KBM-7 (cell line): ENCODE data around the gene PTPRM.
A peak's percentile ranks its signal among the peaks of the same experiment; 100 is the strongest.
"Not testable (repeated sequence)": the region's sequence is repeated elsewhere in the genome, so short reads cannot be mapped to it uniquely, and the experiment has no call there.

Experiments used
- DNase-seq: peaks from one replicate; pipeline ENCODE4 v3.0.0-alpha.2; 2015
- in situ Hi-C: fragments of 300-500 bp; cut with MboI; formaldehyde crosslinking; loops from 2 replicates; pipeline ENCODE4 v1.14.3; 2020; ENCODE audit warnings: low sequenced_read_pairs, low pct_unique_long_range_greater_than_20kb, mixed read lengths

Gene PTPRM

DNA sequence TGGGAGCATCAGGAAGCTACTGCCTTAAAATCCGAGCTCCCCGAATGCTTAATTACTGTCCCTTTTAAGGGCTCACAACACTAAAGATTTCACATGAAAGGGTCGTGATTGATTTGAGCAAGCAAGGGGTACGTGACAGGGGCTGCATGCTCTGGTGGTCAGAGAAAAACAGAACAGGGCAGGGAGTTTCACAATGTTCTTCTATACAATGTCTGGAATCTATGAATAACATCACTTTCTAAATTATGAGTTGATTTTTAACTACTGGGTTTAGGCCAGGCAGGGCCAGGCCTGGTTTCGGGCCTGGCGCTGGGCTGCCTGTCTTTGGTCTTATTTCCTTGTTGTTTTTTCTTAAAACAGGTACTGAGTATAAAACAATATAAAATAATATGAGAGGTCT, 169.4 kb downstream of the PTPRM start:
- DNase-seq, in situ Hi-C loops: not testable (repeated sequence)

DNA sequence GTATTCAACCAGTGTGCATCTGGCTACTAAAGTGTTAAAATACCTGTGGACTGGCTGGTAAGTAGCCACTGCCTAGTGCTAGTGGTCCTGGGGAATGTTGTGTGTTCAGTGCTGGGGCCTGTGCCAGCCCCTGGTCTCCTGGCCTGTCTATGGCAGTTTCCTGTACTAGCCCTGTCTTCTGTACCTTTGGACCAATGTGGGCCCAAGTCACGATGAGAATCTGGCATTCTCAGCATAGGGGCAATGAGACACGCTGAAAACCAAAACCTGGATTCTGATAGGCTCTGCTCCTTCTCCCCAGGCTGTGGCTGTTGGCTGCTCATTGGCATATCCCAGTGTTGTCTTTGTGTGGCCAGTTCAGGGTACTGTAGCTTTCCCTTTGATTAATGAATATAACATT, 170.4 kb downstream of the PTPRM start:
- in situ Hi-C loops: no loop called here
- no peak for DNase-seq

DNA sequence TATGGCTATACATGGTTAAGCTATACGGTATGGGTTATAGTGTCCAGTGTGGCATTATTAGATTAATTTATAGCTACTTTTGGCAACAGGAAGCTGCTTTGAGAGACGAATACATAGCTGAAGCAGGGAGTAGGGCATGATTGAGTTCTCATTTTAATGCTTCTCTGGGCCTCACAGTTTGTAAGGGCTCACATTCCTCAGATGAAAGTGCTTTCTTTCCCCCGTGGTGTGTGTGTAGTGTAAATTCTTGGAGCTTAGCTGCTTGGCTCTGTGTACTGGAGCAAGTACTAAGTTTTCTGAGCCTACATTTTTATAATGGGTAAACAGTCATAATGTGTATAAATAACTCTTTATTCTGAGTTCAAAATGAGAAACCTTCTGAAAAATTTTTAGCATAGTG, 173.7 kb downstream of the PTPRM start:
- no peak for DNase-seq
- in situ Hi-C loops: no loop called here

DNA sequence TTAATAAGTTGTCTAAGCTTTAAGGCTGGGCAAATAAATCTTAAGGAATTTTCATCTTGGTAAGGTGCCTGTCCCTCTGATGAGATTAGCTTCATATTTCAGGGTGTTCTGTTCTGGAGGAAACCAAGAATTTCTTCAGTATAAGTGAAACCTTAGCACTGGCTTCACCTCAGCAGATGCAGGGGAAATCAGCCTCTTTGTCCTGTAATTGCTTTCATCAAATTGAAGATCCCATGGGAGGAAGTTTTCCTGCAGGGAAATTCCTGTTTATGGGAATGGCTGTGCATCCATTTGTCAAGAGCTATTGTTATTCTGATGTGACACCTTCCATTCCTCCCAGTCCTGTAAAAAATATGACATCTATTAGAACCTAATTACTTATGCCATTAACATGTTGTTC, 174.5 kb downstream of the PTPRM start:
- no peak for DNase-seq
- in situ Hi-C loops: no loop called here

DNA sequence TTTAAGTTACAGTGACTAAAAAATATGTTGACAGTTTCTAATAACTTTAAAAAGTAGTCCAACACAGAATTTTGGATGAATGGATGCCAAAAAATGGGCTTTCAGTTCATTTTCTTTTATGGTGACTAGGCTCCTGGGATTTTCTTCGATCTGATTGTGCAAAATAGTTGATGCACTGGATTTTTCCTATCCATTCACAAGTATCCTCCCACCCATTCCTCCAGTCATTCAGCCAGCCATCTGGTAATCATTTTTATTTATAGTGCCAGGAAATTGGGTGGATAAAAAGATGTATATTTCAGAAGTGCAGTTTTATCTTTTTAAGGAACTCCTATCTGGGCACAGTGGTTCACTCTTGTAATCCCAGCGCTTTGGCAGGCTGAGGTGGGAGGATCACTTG, 175.1 kb downstream of the PTPRM start:
- DNase-seq: no peak
- in situ Hi-C loops: no loop called here

DNA sequence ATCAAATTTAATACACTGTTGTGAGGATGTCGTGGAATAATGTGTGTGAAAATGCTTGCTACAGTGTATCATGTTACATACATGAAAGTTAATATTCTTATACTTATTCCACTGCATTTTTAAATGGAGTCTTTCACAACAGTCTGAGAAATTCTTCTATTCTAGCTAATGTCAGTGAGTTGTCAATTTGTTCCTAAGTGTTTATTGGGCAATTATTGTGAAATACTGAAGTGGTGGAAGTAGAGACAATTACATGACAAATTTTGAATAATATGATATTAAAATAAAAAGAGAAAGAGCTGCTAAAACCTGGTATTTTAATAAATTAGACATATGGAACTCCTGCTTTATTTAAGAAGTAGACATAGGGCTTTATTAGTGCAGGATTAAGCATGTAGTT, 176.1 kb downstream of the PTPRM start:
- in situ Hi-C loops: no loop called here

DNA sequence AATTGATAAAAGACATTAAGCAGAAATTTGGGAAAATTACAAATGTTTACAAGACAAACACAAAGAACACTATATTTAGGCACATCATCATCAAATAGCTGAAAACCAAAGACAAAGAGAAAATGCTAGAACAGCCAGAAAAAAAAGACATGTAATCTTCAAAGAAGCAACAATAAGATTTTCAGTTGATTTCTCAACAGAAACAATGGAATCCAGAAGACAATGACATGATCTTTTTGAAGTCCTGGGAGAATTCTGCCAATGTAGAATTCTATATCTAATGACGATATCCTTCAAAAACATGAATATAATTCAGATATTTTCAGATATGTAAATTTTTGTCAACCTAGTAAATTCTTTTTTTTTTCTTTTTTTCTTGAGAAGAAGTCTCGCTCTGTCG, 179.0 kb downstream of the PTPRM start:
- in situ Hi-C loops: no loop called here
- no peak for DNase-seq

More for the DNA sequence above, 176.1 kb downstream of the PTPRM start:
- DNase-seq: no peak

DNA sequence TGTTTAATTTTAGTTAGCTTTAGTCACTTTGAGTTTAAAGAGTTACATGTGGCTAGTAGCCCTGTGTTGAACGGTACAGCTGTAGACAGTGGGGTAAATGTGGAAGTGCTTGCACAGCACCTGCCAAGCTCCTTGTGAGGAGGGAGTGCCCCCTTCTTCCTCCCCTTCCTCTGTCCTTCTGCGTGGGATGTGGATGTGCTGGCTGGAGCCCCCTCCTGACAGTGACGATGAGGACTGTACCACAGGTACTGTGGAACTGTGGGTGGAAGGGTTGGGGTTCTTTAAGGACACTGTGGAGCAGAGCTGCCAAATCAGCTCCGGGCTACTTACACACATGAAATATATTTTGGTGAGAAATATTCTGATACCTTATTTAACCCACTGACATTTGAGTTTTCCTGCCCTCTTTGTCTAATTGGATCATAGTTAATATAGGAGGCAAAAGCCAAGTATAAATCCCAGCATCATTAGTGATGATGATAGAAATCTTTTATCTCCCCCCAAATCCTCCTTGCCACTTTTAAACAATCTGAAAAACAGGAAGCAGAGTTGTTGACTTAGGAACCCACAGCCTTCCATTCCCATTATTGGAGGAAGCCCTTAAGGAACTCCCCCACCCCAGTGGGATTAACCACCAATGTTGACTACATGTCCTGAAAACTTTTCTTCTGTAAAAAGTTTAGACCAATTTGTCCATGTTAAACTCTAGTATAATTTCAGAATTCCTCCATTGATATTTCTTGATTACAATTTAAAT, 181.3 kb downstream of the PTPRM start:
- in situ Hi-C loops: no loop called here
- DNase-seq: peak; percentile 16

DNA sequence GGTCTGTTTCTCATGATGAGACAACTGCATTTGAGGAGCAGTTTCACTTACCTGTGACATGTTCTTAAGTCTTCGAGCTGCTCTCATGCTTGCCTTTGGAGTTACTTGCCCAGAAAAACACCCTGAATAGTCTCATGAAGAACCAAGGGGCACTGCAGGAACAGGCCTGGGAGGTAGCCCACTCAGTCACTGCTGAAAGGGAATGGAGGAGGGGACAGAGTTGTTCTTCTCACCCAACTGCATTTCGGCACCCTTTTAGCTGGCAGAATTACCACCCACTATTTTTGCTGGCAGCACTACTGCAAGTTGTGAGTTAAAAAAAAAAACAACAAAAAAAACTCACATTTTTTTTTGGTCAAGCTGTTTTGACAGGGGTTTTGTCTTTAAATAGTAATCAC, 181.9 kb downstream of the PTPRM start:
- in situ Hi-C loops: no loop called here
- DNase-seq: no peak

DNA sequence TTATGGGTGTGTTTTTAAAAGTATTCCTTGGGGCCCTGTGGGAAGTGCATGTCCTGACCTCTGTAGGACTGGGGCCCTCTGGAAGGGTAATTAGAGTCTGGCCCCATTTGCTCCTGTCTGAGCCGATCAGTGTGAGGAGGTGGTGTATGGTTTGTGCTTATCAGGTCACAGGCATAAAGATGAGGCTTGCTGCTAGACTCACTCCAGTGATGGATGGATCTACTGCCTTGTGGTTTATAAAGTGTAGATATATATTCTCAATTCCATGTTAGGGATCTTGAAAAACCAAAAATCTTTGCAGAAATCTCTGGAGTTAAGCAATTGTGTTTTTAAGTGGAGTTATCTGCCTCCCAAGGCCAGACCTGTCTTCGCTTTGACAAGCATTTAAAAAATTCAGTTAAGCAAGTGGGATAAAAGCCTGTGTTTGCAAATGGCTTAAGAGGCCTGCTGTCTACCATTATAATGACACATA, 182.4 kb downstream of the PTPRM start:
- in situ Hi-C loops: no loop called here
- DNase-seq: no peak

DNA sequence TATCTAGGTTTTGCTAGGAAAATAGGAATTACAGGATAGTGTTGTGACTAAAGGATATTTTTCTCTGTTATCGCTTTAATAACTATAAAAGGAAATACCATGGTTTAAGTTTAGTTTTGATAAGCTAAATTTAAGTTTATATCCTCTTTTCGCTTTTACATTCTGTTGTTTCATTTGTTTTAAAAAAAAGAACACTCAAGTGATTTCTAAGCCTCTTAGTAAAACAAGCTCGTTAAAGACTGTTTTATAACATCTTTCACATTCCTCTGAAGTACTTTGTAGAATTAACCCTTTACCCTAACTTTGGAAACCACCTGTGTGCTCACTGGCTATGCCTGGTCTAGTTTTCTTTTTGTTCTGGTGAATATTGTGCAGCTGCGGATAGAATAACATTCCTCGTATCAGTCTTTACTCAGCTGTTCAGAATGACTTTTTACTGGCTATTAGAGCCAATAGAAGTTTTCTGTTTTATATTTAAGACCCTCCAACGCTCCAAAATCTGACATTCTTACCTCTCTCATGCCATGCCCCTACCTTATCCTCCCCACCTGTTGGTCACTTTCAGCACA, 183.1 kb downstream of the PTPRM start:
- DNase-seq: no peak
- in situ Hi-C loops: no loop called here

DNA sequence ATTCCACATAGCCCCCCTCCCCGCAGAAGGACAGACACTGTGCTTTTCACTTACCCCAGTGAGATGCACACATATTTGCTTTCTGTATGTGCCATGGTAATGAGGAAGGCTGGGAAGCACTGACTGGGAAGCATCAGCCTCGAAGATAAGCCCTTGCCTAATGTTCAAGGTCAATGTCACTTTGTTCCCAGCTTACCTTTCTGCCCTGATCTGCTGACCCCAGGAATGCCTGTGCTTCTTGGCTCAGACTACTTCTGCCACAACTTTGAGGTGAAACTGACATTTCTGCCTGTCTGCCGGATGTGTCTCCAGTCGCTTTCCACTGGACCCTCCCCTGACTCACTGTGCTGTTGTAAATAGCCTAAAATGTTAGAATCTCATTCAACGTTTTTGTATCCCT, 183.8 kb downstream of the PTPRM start:
- no peak for DNase-seq
- in situ Hi-C loops: no loop called here

DNA sequence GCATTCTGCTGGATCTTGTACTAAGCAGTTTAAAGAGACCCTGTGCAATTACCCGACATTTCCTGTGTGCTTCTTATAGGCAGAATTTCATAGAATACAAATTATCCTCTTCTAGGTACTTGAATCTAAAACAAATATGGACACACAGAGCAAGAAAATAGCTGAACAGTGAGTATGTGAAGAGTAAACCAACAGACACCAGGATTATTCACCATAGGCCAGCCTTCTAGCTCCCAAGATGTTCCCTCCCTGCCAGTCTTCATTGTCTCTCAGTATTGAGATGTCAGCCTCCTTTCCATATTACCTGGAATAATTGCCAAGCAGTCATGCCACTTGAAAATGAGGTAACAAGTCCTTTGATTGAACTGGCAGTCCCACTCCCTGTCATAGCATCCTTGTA, 187.1 kb downstream of the PTPRM start:
- DNase-seq: no peak

DNA sequence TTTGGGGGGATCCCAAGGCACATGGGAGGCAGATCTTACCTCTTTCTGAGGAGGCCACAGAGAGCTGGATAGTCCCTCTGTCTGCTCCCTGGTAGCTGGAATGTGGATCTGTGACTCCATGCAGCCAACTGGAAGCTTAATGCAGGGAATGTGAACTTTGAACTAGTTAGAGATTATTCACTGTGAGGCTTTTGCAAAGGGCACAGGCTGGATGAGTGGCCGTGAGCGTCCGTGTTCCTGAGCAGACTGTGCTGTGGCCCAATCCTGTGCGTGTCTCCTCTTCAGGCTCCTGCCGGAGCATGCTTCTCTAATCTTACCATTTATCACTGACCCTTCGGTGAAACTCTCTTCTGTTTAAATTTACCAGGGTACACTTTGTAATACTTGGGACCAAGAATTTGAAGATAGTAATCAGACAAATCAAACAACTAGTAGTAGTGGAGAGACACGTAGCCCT, 187.6 kb downstream of the PTPRM start:
- in situ Hi-C loops: no loop called here
- DNase-seq: no peak

More for the DNA sequence above, 187.1 kb downstream of the PTPRM start:
- in situ Hi-C loops: no loop called here

DNA sequence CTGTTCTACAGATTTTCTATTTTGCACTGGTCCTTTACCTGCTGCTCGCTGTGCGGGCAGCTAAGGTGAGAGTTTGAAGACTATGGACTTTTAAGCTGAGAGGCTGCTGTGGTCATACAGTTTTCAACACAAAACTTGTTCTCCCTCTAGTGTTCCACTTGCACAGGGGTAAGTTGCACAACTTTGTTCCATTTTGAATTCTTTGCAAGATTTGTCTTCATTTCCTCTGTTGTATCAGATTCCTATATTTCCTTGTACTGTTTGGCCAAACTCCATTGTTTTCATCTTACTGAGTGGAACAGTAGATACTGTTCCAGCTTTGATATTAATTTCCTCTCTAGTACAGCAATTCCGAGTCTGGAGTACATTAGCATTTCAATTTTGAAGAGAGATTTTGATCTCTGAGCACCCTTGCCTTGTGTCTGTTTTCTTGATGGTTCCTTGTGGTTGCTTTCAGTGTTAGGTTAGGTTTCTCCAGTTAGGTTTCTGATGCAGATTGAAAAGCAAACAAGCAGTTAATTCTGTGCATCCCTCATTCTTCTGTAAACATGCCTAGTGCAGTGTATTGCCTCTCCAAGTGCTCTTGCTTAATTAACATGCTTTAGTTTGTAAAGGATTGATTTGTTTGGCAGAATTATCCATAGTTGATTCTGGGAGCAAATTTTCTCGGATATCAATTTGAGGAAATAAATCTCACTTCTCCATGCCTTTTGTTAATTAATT, 188.8 kb downstream of the PTPRM start:
- no peak for DNase-seq
- in situ Hi-C loops: no loop called here

DNA sequence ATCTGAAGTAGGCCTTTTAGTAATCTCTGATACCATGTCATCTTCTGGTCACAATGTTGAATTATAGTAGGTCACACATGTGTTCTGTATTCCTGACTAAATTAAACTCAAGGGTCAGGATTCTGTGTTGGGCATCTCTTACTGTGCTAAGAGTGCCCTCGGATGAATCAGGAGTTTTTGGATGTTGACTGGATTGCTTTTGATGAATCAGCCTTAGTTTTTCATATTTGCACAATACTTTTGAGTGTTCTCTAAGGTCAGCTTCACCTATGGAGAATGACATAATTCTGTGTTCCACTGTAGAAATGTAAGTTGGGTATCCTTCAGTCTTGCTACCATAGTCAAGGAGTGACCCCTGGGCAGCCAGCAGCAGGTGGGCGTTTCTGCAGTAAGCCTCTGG, 190.1 kb downstream of the PTPRM start:
- no peak for DNase-seq
- in situ Hi-C loops: no loop called here

DNA sequence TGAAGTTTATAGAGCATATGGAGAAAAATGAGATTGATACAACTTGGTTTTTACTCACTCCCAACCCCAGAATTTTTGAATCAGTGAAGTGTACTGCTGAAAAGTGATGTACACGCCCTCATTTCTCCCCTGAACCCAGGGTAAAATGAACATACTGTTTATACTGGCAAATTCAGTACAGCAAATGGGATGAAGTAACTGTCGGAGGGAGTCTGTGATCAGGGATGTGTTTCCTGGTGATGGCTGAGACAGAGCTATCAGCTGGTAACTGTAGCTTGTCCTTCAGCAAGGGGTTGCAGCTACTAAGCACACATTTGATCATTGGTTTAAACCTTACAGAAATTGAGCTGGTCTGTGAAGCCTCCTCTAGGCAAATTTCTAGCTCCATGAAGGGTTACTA, 191.6 kb downstream of the PTPRM start:
- no peak for DNase-seq
- in situ Hi-C loops: no loop called here

DNA sequence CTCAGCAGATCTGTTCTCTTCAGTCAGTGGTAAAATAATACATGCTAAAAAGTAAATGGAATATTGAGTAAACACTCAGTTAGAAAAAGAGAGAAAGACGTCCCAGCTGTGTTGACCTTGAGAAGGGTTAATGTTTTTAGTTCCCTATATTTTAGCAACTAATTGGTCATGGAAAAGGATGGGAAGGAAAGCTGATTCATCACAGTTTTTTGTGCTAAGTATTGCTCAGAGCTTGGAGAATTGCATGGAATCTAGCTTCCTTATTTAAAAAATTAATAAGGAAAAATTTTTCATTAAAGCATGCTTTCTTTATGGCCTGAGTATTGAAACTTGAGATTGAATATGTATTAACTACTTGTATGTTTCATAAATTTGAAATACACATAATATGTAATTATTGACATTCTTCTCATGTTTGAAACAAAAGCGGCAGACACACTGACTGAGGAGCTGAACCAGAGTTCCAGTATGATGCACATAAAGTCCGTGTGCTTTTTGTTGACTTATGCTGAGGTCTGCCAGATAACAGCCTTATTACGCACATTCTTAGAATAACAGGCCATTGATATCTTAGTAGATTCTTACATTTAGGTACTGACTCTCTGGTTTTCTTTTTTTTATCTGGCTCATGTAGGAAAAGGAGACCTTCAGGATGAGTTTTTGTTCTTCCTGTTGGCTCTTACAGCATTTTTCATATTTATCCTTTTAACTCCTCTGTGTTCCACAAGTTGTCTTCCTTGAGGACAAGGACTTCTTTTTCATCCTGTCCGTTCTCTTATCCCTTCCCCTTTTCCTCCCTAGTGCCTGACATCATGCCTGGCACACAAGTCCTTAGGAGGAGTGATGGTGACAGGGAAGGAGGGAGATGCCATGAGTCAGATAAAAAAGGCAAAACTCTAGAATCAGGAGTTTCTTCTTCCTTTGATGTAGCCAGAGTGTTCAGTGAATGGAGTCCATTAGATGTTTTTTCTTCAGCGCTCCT, 194.1 kb downstream of the PTPRM start:
- DNase-seq: no peak
- in situ Hi-C loops: no loop called here

DNA sequence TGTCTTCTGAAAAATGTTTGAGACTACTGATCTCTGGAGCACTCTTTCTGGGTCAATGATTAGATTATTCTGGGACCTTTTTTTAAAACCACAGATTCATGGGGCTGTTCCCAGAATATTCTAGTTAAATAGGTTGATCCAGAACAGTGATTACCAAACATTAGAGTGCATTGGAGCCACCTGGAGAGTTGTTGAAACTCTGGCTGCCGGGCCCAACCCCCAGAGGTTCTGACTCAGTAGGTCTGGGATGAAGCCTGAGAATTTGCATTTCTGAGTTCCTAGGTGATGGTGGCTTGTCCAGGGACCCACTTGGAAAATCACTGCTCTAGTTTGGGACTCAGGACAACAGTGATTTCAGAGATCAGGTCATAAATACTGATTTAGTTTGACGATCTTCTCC, 197.3 kb downstream of the PTPRM start:
- in situ Hi-C loops: no loop called here
- DNase-seq: no peak
